ENCODE measurements around the gene FASTKD2. TPM values are rescaled to one million over a fixed set of nuclear protein-coding genes. Genes with fewer than 3 reads are reported as not detected.

The FASTKD2 gene
- total RNA-seq, 1 experiment from 2014 or later = 31.5 TPM

DNA sequence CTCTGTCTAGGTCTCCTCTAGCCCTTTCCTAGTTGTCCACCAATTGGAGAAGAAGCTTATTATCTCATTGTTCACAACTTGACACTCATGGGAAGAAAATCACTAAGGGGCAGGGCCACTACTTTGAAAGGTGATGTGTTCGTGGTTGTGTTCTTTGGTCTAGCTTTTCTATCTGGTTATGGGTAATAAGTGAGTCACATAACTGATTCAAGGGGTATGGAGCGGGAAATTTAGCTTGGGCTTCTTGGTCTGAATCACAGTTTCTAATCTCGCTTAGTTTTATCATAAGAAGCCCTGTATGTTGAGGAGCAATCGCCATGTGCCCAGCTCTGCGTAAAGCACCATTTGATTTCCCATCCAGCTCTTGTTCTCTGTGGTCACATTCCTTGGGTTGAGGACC is 28.5 kb upstream of the FASTKD2 start:
- no peaks in the 10 kb centered on the region for H3K36me3 Mint-ChIP-seq (ENCODE audit: insufficient read depth, unreplicated experiment)
- DNase-seq = no peak
- no peaks in the 10 kb centered on the region for H3K9me3 Mint-ChIP-seq (ENCODE audit: low read depth, unreplicated experiment)
- BruUV-seq (replicated peaks) = no TSS peak
- CTCF ChIA-PET = no interaction called here
- intact Hi-C loops (cut with micrococcal nuclease; ENCODE audit: unreplicated experiment) = no loop called here
- no peak overlapping the region for H3K27ac Mint-ChIP-seq (ENCODE audit: unreplicated experiment)
- peaks cover 12% of the 10 kb centered on the region for H3K27me3 Mint-ChIP-seq (ENCODE audit: unreplicated experiment)
- no peaks in the 10 kb centered on the region for H3K4me1 Mint-ChIP-seq (ENCODE audit: low read depth, unreplicated experiment)
- TF ChIP-seq, protein P1, sequence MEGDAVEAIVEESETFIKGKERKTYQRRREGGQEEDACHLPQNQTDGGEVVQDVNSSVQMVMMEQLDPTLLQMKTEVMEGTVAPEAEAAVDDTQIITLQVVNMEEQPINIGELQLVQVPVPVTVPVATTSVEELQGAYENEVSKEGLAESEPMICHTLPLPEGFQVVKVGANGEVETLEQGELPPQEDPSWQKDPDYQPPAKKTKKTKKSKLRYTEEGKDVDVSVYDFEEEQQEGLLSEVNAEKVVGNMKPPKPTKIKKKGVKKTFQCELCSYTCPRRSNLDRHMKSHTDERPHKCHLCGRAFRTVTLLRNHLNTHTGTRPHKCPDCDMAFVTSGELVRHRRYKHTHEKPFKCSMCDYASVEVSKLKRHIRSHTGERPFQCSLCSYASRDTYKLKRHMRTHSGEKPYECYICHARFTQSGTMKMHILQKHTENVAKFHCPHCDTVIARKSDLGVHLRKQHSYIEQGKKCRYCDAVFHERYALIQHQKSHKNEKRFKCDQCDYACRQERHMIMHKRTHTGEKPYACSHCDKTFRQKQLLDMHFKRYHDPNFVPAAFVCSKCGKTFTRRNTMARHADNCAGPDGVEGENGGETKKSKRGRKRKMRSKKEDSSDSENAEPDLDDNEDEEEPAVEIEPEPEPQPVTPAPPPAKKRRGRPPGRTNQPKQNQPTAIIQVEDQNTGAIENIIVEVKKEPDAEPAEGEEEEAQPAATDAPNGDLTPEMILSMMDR (IDR thresholded peaks at IDR 0.05; ENCODE audit: unreplicated experiment) = no peak
- H3K4me3 Mint-ChIP-seq (ENCODE audit: low read depth, unreplicated experiment) = no peak overlapping the region

DNA sequence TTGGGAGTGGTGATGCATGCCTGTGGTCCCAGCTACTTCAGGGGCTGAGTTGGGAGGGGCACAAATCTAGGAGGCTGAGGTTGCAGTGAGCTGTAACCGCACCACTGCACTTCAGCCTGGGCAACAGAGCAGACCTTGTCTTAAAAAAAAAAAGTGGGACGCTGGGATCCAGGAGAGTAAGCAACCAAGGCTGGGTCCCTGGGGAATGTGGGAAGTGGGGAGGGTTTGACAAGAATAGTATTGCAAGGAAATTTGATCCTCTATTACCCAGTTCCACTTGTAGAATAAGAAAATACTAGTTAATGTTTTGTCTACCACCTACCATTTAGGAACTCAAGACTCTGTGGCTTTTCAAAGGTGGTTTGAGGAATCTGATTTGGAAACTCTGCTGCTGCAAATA is 26.1 kb upstream of the FASTKD2 start:
- TF ChIP-seq, protein P1 (IDR thresholded peaks at IDR 0.05; ENCODE audit: unreplicated experiment) = no peak
- H3K4me3 Mint-ChIP-seq (ENCODE audit: low read depth, unreplicated experiment) = no peak overlapping the region
- no peaks in the 10 kb centered on the region for H3K9me3 Mint-ChIP-seq (ENCODE audit: low read depth, unreplicated experiment)
- no TSS peak for BruUV-seq (replicated peaks)
- H3K4me1 Mint-ChIP-seq (ENCODE audit: low read depth, unreplicated experiment) = no peaks in the 10 kb centered on the region
- intact Hi-C loops (cut with micrococcal nuclease; ENCODE audit: unreplicated experiment) = no loop called here
- no peaks in the 10 kb centered on the region for H3K36me3 Mint-ChIP-seq (ENCODE audit: insufficient read depth, unreplicated experiment)
- DNase-seq = no peak
- no peak overlapping the region for H3K27ac Mint-ChIP-seq (ENCODE audit: unreplicated experiment)
- CTCF ChIA-PET = interaction anchor here (0.6 kb wide), 1 partner anchor 971 kb away, joined by 3 read pairs; no protein-coding TSS in a partner anchor
- H3K27me3 Mint-ChIP-seq (ENCODE audit: unreplicated experiment) = no peaks in the 10 kb centered on the region

DNA sequence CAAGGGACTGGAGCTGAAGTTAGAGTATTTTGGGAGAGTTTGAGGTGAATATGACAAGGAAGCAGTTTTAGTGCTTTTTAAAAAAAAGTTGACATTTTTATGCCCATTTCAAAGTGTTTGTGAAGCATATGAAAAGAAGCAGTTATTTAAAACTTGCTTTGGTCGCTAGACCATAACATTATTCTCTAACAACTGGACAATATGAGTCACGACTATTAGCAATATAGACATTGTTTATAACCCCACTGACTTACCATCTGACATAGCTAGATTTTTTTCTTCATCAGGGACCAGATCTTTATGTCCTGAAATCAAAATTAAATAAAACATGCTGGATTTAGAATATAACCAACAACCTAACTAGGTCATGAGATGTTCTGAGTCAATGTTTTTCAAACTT is 24.6 kb upstream of the FASTKD2 start:
- H3K36me3 Mint-ChIP-seq (ENCODE audit: insufficient read depth, unreplicated experiment) = no peaks in the 10 kb centered on the region

DNA sequence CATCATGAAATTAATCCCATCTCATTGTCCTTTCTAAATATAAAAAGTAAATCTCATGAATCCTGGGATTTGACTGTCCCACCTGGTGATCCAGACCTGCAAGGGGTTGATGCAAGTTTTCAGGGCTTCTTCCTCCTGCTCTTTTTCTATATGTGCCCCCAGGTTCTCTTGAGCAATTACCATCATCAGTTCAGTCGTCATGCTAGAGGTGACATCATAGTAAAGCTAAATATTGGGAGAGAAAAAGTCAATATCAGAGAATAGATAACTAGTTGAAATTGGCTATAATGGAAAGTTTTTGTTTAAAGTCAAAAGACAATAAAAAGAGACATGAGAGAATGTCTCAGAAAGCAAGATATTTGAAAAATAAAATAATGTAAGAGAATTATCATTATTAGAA is 8.6 kb upstream of the FASTKD2 start:
- Mint-ChIP-seq H3K36me3 (ENCODE audit: insufficient read depth, unreplicated experiment) (no peaks in the 10 kb centered on the region), H3K9me3 (ENCODE audit: low read depth, unreplicated experiment) (no peaks in the 10 kb centered on the region), H3K27me3 (ENCODE audit: unreplicated experiment) (peaks cover 28% of the 10 kb centered on the region), H3K4me1 (ENCODE audit: low read depth, unreplicated experiment) (no peaks in the 10 kb centered on the region), H3K27ac (ENCODE audit: unreplicated experiment) (no peak overlapping the region), H3K4me3 (ENCODE audit: low read depth, unreplicated experiment) (no peak overlapping the region)
- DNase-seq = no peak
- intact Hi-C loops (cut with micrococcal nuclease; ENCODE audit: unreplicated experiment) = no loop called here
- TF ChIP-seq, protein P1 (IDR thresholded peaks at IDR 0.05; ENCODE audit: unreplicated experiment) = no peak
- BruUV-seq (replicated peaks) = no TSS peak
- CTCF ChIA-PET = no interaction called here

More for the DNA sequence above, 24.6 kb upstream of the FASTKD2 start:
- Mint-ChIP-seq H3K4me3 (ENCODE audit: low read depth, unreplicated experiment) (no peak overlapping the region), H3K4me1 (ENCODE audit: low read depth, unreplicated experiment) (no peaks in the 10 kb centered on the region), H3K27ac (ENCODE audit: unreplicated experiment) (no peak overlapping the region), H3K9me3 (ENCODE audit: low read depth, unreplicated experiment) (no peaks in the 10 kb centered on the region), H3K27me3 (ENCODE audit: unreplicated experiment) (no peaks in the 10 kb centered on the region)
- TF ChIP-seq, protein P1 (IDR thresholded peaks at IDR 0.05; ENCODE audit: unreplicated experiment) = no peak
- no peak for DNase-seq
- CTCF ChIA-PET = no interaction called here
- intact Hi-C loops (cut with micrococcal nuclease; ENCODE audit: unreplicated experiment) = no loop called here
- no TSS peak for BruUV-seq (replicated peaks)

Measured in Calu3 (cell line).